Lower lobe of right lung (tissue), 2 donors: ENCODE data around the gene GSE1. TPM values are rescaled to one million over a fixed set of nuclear protein-coding genes. Genes with fewer than 3 reads are reported as not detected.

Source experiments
- ATAC-seq, 2 donors: fragments of 200-7000 bp; cut with Tn5 transposase; one replicate each; pipeline ENCODE4 v1.9.1; 2020 to 2022; ENCODE audit warnings: mild to moderate bottlenecking in 2 of 2, moderate library complexity in 2 of 2
- DNase-seq: peaks from one replicate; pipeline ENCODE4 v3.0.0-alpha.2; 2020
- H3K27ac ChIP-seq: fragments of 200-600 bp; one replicate; pipeline ENCODE4 v1.8.0; 2022
- H3K27me3 ChIP-seq: fragments of 200-600 bp; one replicate; pipeline ENCODE4 v1.8.0; 2022; ENCODE audit warnings: low read depth
- H3K36me3 ChIP-seq: fragments of 200-600 bp; one replicate; pipeline ENCODE4 v1.8.0; 2022; ENCODE audit warnings: mild to moderate bottlenecking
- H3K4me1 ChIP-seq: fragments of 200-600 bp; one replicate; pipeline ENCODE4 v1.8.0; 2022
- H3K4me3 ChIP-seq: fragments of 200-600 bp; one replicate; pipeline ENCODE4 v1.8.0; 2022; ENCODE audit warnings: mild to moderate bottlenecking
- H3K9me3 ChIP-seq: fragments of 200-600 bp; one replicate; pipeline ENCODE4 v1.8.0; 2022
- intact Hi-C: fragments of 100-400 bp; cut with DNase I; formaldehyde crosslinking; loops from one replicate; pipeline ENCODE4 v1.11.0; 2022
- total RNA-seq: library from RNA; stranded (reverse); fragmentation: NEBNext Ultra II Directional; extraction: Animal tissue kit (Norgen Biotek cat#: 25700); gene quantifications from one replicate; pipeline ENCODE4 v1.2.1, GENCODE V29; 2021
- TF ChIP-seq, protein P1 (sequence below): fragments of 200-600 bp; IDR thresholded peaks from one replicate; pipeline ENCODE4 v1.8.0; 2022; ENCODE audit warnings: antibody characterized with exemption, mild to moderate bottlenecking
- donor health status: DM: no; HTN: yes; CAD: no; lungs with severe emphysema.

GSE1 gene
- total RNA-seq, 1 donor from 2014 or later, result 85.2 TPM

DNA sequence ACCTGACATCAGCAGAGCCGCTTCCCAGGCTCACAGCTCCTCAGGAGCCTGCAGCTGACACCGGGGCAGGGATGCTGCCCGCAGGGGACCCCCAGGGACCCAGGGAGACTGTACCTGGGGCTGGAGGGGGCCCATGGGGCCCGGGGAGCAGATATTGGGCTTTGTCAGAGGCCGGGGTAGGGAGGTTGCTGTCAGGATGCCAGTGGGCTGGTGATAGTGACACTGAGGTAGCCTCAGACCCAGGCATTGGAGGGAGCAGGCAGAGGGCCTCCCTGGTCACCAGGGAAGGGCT, 15.1 kb downstream of the GSE1 start:
- Histone ChIP-seq H3K9me3 (no peaks in the 10 kb centered on the region), H3K4me1 (peaks cover 58% of the 10 kb centered on the region), H3K27me3 (no peaks in the 10 kb centered on the region), H3K36me3 (peaks cover 8% of the 10 kb centered on the region), H3K4me3 (no peak overlapping the region), H3K27ac (no peak overlapping the region)
- intact Hi-C loops, result no loop called here
- ATAC-seq, result no peak
- no peak for DNase-seq
- TF ChIP-seq, protein P1, sequence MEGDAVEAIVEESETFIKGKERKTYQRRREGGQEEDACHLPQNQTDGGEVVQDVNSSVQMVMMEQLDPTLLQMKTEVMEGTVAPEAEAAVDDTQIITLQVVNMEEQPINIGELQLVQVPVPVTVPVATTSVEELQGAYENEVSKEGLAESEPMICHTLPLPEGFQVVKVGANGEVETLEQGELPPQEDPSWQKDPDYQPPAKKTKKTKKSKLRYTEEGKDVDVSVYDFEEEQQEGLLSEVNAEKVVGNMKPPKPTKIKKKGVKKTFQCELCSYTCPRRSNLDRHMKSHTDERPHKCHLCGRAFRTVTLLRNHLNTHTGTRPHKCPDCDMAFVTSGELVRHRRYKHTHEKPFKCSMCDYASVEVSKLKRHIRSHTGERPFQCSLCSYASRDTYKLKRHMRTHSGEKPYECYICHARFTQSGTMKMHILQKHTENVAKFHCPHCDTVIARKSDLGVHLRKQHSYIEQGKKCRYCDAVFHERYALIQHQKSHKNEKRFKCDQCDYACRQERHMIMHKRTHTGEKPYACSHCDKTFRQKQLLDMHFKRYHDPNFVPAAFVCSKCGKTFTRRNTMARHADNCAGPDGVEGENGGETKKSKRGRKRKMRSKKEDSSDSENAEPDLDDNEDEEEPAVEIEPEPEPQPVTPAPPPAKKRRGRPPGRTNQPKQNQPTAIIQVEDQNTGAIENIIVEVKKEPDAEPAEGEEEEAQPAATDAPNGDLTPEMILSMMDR, result no peak

DNA sequence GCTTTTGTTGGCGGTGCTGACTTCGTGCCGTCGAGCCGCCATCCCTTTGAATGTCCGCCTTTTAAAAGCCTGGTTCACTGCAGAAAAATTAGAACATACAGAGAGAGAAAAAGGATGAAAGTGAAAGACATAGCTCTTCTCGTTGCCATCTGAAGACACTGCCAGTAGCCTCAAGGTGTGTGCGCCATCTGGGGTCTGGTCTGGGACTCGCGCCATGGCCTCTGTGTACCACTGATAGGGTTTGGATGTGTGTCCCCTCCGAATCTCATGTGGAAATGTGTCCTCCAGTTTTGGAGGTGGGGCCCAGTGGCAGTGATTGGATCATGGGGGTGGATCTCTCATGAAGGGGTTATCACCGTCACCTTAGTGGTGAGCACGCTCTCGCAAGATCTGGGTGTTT, 15.5 kb downstream of the GSE1 start:
- peaks cover 54% of the 10 kb centered on the region for H3K4me1 ChIP-seq
- H3K4me3 ChIP-seq, result no peak overlapping the region

DNA sequence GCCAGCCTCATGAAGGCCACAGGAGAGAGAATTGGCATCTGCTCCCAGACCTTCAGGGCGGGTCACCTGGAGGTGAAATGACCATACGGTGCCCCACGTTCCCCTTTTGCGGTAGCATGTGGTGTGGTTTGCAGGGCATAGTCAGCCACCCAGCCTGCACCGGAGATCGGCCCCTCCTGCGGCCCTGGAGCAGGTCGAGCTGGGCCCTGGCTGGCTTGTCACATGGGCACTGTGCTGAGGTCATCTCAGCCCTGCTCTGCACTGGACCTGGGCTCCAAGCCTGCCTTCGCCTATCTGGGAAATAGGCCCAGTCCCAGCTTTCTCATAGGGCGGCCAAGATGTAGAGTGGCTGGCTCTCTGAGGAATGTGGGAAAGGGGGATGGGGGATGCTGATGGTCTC, 16.2 kb downstream of the GSE1 start:
- Histone ChIP-seq H3K4me1 (peaks cover 47% of the 10 kb centered on the region), H3K27ac (no peak overlapping the region), H3K4me3 (no peak overlapping the region), H3K27me3 (no peaks in the 10 kb centered on the region), H3K36me3 (peaks cover 15% of the 10 kb centered on the region), H3K9me3 (no peaks in the 10 kb centered on the region)
- intact Hi-C loops, result no loop called here
- DNase-seq (no peak), ATAC-seq (no peak)
- TF ChIP-seq, protein P1, result no peak

More for the DNA sequence above, 15.5 kb downstream of the GSE1 start:
- no peak overlapping the region for H3K27ac ChIP-seq
- intact Hi-C loops, result no loop called here
- H3K9me3 ChIP-seq, result no peaks in the 10 kb centered on the region
- H3K36me3 ChIP-seq, result peaks cover 8% of the 10 kb centered on the region
- H3K27me3 ChIP-seq, result no peaks in the 10 kb centered on the region
- ATAC-seq (no peak), DNase-seq (no peak)
- TF ChIP-seq, protein P1, result no peak

DNA sequence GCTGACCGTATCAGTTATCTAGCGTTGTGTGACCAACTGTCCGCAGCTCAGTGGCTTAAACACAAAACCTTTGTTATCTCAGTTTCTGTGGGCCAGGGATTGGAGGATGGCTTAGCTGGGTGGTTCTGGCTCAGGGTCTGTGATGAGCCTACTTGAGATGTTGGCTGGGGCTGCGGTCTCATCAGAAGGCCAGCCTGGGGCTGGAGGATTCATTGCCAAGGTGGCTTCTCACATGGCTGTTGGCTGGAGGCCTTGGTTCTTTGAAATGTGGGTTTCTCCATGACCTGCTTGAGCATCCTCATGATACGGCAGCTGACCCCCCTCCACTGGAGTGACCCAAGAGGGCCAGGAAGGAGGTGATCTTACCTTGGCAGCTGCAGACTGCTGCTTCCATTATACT, 16.7 kb downstream of the GSE1 start:
- DNase-seq, result no peak
- H3K9me3 ChIP-seq, result no peaks in the 10 kb centered on the region
- TF ChIP-seq, protein P1, result no peak
- peaks cover 20% of the 10 kb centered on the region for H3K36me3 ChIP-seq
- H3K4me1 ChIP-seq, result peaks cover 42% of the 10 kb centered on the region
- H3K27ac ChIP-seq, result no peak overlapping the region
- H3K4me3 ChIP-seq, result no peak overlapping the region
- no peak for ATAC-seq
- intact Hi-C loops, result no loop called here
- H3K27me3 ChIP-seq, result no peaks in the 10 kb centered on the region

DNA sequence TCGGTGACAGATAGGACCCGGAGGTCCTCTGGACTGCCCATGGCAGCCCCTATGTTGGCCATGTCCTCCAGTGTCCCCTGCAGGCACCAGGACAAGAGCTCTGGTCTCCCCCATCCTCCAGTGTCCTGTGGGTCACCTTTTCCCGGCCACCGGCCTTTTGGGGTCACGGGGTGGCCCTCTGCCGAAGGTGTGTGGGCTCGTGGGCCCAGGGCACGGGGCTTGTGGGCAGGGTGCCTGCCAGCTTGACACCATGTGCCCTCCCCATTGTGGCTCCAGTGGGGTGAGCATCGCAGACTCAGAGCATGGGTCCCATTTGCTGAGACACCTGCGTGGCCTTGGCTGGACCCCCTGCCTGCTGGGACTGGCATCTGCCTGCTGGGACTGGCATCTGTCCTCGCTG, 18.1 kb downstream of the GSE1 start:
- Histone ChIP-seq H3K9me3 (no peaks in the 10 kb centered on the region), H3K4me1 (peaks cover 30% of the 10 kb centered on the region), H3K4me3 (no peak overlapping the region), H3K27me3 (no peaks in the 10 kb centered on the region), H3K36me3 (peaks cover 22% of the 10 kb centered on the region), H3K27ac (no peak overlapping the region)
- DNase-seq, result no peak
- TF ChIP-seq, protein P1, result no peak
- intact Hi-C loops, result no loop called here
- ATAC-seq, result no peak

DNA sequence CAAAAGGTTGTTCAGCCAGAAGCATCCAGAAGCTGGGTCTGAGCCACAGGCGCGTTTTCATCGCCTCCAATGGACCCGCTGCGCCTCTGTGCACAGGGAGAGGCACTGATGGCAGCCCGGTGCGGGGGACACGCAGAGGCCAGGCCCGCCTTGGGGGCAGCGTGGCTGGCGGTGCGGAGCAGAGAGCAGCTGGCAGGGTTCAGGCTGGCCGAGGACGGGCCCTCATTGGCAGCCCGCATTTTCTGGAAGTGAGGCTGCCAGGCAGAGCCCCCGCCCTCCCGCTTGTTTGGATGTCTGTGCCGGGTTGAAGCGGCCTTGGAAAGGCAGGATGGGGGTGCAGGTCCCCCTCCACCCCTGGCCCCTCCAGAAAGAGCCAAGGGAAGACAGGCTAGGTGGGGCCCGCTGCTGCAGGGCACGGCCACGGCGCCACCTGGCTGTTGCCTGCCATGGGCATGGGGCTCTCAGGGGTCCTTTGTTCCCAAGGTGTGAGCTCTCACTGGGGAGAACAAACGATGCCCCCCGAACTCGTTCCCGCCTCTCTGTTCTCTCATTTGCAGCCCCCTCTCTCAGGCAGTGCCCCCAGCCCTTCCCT, 18.8 kb downstream of the GSE1 start:
- peaks cover 27% of the 10 kb centered on the region for H3K36me3 ChIP-seq

More for the DNA sequence above, 18.8 kb downstream of the GSE1 start:
- no peak for ATAC-seq
- intact Hi-C loops, result no loop called here
- no peak for DNase-seq
- Histone ChIP-seq H3K9me3 (no peaks in the 10 kb centered on the region), H3K27me3 (no peaks in the 10 kb centered on the region), H3K27ac (no peak overlapping the region), H3K4me3 (no peak overlapping the region), H3K4me1 (peaks cover 25% of the 10 kb centered on the region)
- TF ChIP-seq, protein P1, result no peak
